PFSK-1 (cell line): Measurements from ENCODE around the gene TNFRSF13B.

Experiments used
- FOXP2 ChIP-seq: optimal IDR thresholded peaks from 2 replicates; pipeline ENCODE3; 2011; ENCODE audit warnings: borderline replicate concordance, control low read depth, inconsistent platforms; ENCODE audit not compliant: insufficient read depth; ENCODE audit errors: extremely low read length, extremely low read depth
- POLR2AphosphoS5 ChIP-seq: IDR thresholded peaks from 2 replicates; pipeline ENCODE4 v1.6.1; 2012; ENCODE audit warnings: low read depth, mild to moderate bottlenecking, control low read depth, low read length, moderate library complexity
- REST ChIP-seq, 2 experiments: IDR thresholded peaks; 2 replicates each; pipeline versions ENCODE4 v1.6.1 to v1.8.0; 2011 to 2012; ENCODE audit warnings: low read depth in 2 of 2, low read length in 2 of 2, control low read depth in 1 of 2, inconsistent platforms in 1 of 2, mild to moderate bottlenecking in 1 of 2, moderate library complexity in 1 of 2; ENCODE audit not compliant: insufficient read depth in 1 of 2
- TAF1 ChIP-seq: IDR thresholded peaks from 2 replicates; pipeline ENCODE4 v1.6.1; 2012; ENCODE audit warnings: low read length, control low read depth, borderline replicate concordance; ENCODE audit not compliant: insufficient read depth

- TF ChIP-seq TAF1 (no peak), REST (IDR thresholded peaks at IDR 0.05; ENCODE audit: insufficient read depth in 1 of 2, low read depth in 2 of 2, low read length in 2 of 2) (no peak), POLR2AphosphoS5 (no peak), FOXP2 (no peak)
Observed at GRCh38 chr17:17018612-17019429, 46.9 kb upstream of the TNFRSF13B start.
